ENCODE results near the gene ASB16. TPM values are rescaled to one million over a fixed set of nuclear protein-coding genes. Genes with fewer than 3 reads are reported as not detected.

ASB16 gene
- total and polyA plus RNA-seq, 7 donors = 1.1 to 43.4 (median 17.0) TPM

- intact Hi-C loops (cut with DNase I) = no loop called here
- H3K4me3 ChIP-seq = peak overlapping the region; percentile 77
- H3K4me1 ChIP-seq = peaks cover 41% of the 10 kb centered on the region
- H3K9me3 ChIP-seq = no peaks in the 10 kb centered on the region
- ATAC-seq (peak; percentile 31 to 59 (median 58)), DNase-seq (no peak)
- H3K27me3 ChIP-seq (ENCODE audit: insufficient read depth in 3 of 3, low read length in 2 of 3) = no peaks in the 10 kb centered on the region
- peak overlapping the region; percentile 100 for H3K27ac ChIP-seq
- WGBS, 3 donors = 32 to 42% (median 33%) methylated on average over 5 of the region's 5 CpGs
- H3K36me3 ChIP-seq (ENCODE audit: insufficient read depth in 1 of 2, low read depth in 1 of 2) = peaks cover 0 to 24% of the 10 kb centered on the region in 2 donors
- TF ChIP-seq, protein P1, sequence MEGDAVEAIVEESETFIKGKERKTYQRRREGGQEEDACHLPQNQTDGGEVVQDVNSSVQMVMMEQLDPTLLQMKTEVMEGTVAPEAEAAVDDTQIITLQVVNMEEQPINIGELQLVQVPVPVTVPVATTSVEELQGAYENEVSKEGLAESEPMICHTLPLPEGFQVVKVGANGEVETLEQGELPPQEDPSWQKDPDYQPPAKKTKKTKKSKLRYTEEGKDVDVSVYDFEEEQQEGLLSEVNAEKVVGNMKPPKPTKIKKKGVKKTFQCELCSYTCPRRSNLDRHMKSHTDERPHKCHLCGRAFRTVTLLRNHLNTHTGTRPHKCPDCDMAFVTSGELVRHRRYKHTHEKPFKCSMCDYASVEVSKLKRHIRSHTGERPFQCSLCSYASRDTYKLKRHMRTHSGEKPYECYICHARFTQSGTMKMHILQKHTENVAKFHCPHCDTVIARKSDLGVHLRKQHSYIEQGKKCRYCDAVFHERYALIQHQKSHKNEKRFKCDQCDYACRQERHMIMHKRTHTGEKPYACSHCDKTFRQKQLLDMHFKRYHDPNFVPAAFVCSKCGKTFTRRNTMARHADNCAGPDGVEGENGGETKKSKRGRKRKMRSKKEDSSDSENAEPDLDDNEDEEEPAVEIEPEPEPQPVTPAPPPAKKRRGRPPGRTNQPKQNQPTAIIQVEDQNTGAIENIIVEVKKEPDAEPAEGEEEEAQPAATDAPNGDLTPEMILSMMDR (IDR thresholded peaks at IDR 0.05) = no peak
Measured at GRCh38 chr17:44170135-44170498, 387 bp upstream of the ASB16 start.

DNA sequence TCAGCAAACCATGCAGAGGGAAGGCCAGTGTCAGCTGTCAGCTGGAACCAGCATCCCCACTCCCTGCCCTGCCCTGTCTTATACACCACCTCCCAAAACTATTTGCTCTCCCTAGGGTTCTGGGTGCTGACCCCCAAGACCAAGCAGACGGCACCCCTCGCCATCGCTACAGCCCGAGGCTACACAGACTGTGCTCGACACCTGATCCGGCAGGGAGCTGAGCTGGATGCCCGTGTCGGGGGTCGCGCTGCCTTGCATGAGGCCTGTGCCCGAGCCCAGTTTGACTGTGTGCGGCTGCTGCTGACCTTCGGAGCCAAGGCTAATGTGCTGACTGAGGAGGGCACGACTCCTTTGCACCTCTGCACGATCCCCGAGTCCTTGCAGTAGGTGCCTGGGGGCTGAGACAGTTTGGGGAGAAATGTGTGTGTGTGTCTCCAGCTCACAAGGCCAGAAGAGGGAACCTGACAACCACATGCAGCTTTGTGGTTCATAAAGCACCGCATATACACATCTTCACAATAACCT is 1.5 kb downstream of the ASB16 start:
- WGBS, 3 donors = 27 to 50% (median 38%) methylated on average over 17 of the region's 17 CpGs
- intact Hi-C loops (cut with DNase I) = no loop called here
- H3K27me3 ChIP-seq (ENCODE audit: insufficient read depth in 3 of 3, low read length in 2 of 3) = no peaks in the 10 kb centered on the region
- ATAC-seq (no peak), DNase-seq (peak in 1 of 2 donors; percentile 51)
- TF ChIP-seq, protein P1 (IDR thresholded peaks at IDR 0.05) = no peak
- no peaks in the 10 kb centered on the region for H3K9me3 ChIP-seq
- peaks cover 41% of the 10 kb centered on the region for H3K4me1 ChIP-seq
- peaks cover 0 to 40% of the 10 kb centered on the region in 2 donors for H3K36me3 ChIP-seq (ENCODE audit: insufficient read depth in 1 of 2, low read depth in 1 of 2)
- peak overlapping the region; percentile 100 for H3K27ac ChIP-seq
- peak overlapping the region; percentile 77 for H3K4me3 ChIP-seq

DNA sequence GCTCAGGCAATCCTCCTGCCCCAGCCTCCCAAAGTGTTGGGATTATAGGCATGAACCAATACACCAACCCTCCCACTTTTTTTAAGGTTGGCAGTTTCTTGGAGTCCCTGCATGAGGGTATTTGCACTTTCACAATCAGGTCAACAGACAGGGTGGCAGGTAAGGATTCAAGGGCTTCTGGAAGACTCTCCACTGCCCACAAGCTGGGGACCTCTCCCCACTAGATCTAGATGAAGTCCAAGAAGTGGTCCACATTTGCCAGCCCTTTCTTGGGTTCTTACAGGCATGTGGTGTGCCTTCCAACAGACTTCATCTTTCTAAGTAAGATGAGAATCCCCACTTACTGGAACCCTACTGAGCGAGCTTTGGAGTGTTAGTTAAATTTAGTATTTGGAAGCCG is 3.9 kb downstream of the ASB16 start:
- ATAC-seq (no peak), DNase-seq (no peak)
- TF ChIP-seq, protein P1 (IDR thresholded peaks at IDR 0.05) = no peak
- H3K36me3 ChIP-seq (ENCODE audit: insufficient read depth in 1 of 2, low read depth in 1 of 2) = peaks cover 0 to 64% of the 10 kb centered on the region in 2 donors
- no peaks in the 10 kb centered on the region for H3K27me3 ChIP-seq (ENCODE audit: insufficient read depth in 3 of 3, low read length in 2 of 3)
- no peaks in the 10 kb centered on the region for H3K9me3 ChIP-seq
- H3K4me3 ChIP-seq = no peak overlapping the region
- peak overlapping the region; percentile 2 for H3K27ac ChIP-seq
- peaks cover 29% of the 10 kb centered on the region for H3K4me1 ChIP-seq
- WGBS, 3 donors = 44 to 83% (median 51%) methylated on average over 2 of the region's 2 CpGs
- intact Hi-C loops (cut with DNase I) = no loop called here

DNA sequence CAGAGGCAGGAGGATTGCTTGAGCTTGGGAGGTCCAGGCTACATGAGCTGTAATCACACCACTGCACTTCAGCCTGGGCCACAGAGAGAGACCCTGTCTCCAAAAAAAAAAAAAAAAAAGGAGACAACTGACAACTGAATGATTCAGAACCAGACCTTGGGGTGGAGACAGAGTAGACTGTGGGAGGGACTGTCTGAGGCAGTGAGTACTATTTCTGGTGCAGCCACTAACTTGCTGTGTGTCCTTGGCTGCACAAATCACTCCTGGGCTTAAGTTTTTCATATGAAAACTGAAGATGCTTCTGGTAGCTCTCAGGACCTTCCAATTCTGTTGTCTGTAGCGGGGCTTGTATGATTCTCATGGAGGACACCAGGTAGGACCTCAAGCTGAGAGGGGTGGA is 5.8 kb downstream of the ASB16 start:
- Histone ChIP-seq H3K4me1 (peaks cover 20% of the 10 kb centered on the region), H3K36me3 (ENCODE audit: insufficient read depth in 1 of 2, low read depth in 1 of 2) (peaks cover 0 to 64% of the 10 kb centered on the region in 2 donors), H3K9me3 (no peaks in the 10 kb centered on the region), H3K27ac (peak overlapping the region; percentile 27), H3K27me3 (ENCODE audit: insufficient read depth in 3 of 3, low read length in 2 of 3) (no peaks in the 10 kb centered on the region), H3K4me3 (no peak overlapping the region)
- intact Hi-C loops (cut with DNase I) = no loop called here
- TF ChIP-seq, protein P1 (IDR thresholded peaks at IDR 0.05) = no peak
- ATAC-seq (no peak), DNase-seq (peak in 1 of 2 donors; percentile 10)
- WGBS, 3 donors = 97 to 100% (median 100%) methylated on average over 1 of the region's 1 CpG

Data from psoas muscle (tissue), 8 donors.